H1 (cell line): ENCODE results near the gene TCFL5. TPM values are rescaled to one million over a fixed set of nuclear protein-coding genes. Genes with fewer than 3 reads are reported as not detected.

Source experiments
- CTCF ChIA-PET: fragments of 300-600 bp; sonication (Branson Sonifier 250); formaldehyde crosslinking; loops from one replicate; lab custom pipeline; 2021; ENCODE audit not compliant: partially characterized antibody; lab: Charles Lee
- POLR2A ChIA-PET: fragments of 300-600 bp; sonication (Branson Sonifier 250); formaldehyde crosslinking; loops from one replicate; lab custom pipeline; 2021; ENCODE audit warnings: inconsistent platforms; ENCODE audit not compliant: partially characterized antibody; lab: Charles Lee
- DNase-seq, 2 experiments: peaks; one replicate each; pipeline versions ENCODE4 v3.0.0 to v3.0.0-alpha.2; 2010 to 2022; ENCODE audit warnings: low spot score in 2 of 2, low read depth in 1 of 2, mixed read lengths in 1 of 2
- FAIRE-seq: peaks from 2 replicates; lab custom pipeline; 2011; peaks lifted over from hg19 to GRCh38; lab: Jason Lieb, UNC
- H2AFZ ChIP-seq: 2 replicates; pipeline ENCODE4 v1.8.1; 2012; ENCODE audit warnings: low read length, inconsistent platforms
- H2AK5ac ChIP-seq: 2 replicates; pipeline ENCODE4 v1.6.1; 2013; ENCODE audit warnings: low read depth, low read length
- H2BK120ac ChIP-seq: replicated peaks from 2 replicates; pipeline ENCODE3; 2013; ENCODE audit warnings: low read depth, low read length, inconsistent platforms
- H2BK12ac ChIP-seq: 2 replicates; pipeline ENCODE4 v1.6.1; 2013; ENCODE audit warnings: low read depth, low read length
- H2BK15ac ChIP-seq: 2 replicates; pipeline ENCODE4 v1.6.1; 2013; ENCODE audit warnings: low read length
- H2BK20ac ChIP-seq: 2 replicates; pipeline ENCODE4 v1.6.1; 2013; ENCODE audit warnings: low read length
- H2BK5ac ChIP-seq: 2 replicates; pipeline ENCODE4 v1.6.1; 2013; ENCODE audit warnings: low read depth, low read length
- H3K14ac ChIP-seq: 2 replicates; pipeline ENCODE4 v1.6.1; 2013; ENCODE audit warnings: inconsistent platforms; ENCODE audit not compliant: insufficient read length
- H3K18ac ChIP-seq: 2 replicates; pipeline ENCODE4 v1.6.1; 2013; ENCODE audit warnings: low read length; ENCODE audit errors: extremely low read depth
- H3K23ac ChIP-seq: 2 replicates; pipeline ENCODE4 v1.6.1; 2013; ENCODE audit warnings: inconsistent platforms; ENCODE audit not compliant: insufficient read length
- H3K23me2 ChIP-seq: 2 replicates; pipeline ENCODE4 v1.6.1; 2013; ENCODE audit warnings: low read depth, low read length
- H3K27ac ChIP-seq: 2 replicates; pipeline ENCODE4 v1.6.1; 2011; ENCODE audit warnings: low read depth, low read length, inconsistent platforms
- H3K27me3 ChIP-seq, 4 experiments: replicated peaks in 1 of 4; 1 replicate in 1 of 4; 2 replicates in 3 of 4; pipeline versions ENCODE4 v1.6.1 to v1.8.1; 2011 to 2013; ENCODE audit warnings: low read length in 3 of 4, mild to moderate bottlenecking in 3 of 4, inconsistent platforms in 2 of 4, mixed read lengths in 2 of 4, moderate library complexity in 1 of 4; ENCODE audit not compliant: control insufficient read depth in 3 of 4, insufficient read depth in 3 of 4; ENCODE audit errors: extremely low read depth in 1 of 4
- H3K36me3 ChIP-seq, 4 experiments: 2 replicates each; pipeline versions ENCODE4 v1.6.1 to v1.8.1; 2011 to 2013; ENCODE audit warnings: mild to moderate bottlenecking in 4 of 4, low read length in 3 of 4, moderate library complexity in 2 of 4, control low read depth in 1 of 4, inconsistent platforms in 1 of 4; ENCODE audit not compliant: insufficient read depth in 4 of 4, control insufficient read depth in 2 of 4
- H3K4ac ChIP-seq: replicated peaks from 2 replicates; pipeline ENCODE3; 2013; ENCODE audit warnings: low read length, low read depth, mixed read lengths, inconsistent platforms; ENCODE audit not compliant: insufficient read length
- H3K4me1 ChIP-seq, 4 experiments: replicated peaks in 1 of 4; 1 replicate in 1 of 4; 2 replicates in 3 of 4; pipeline versions ENCODE4 v1.6.1 to v1.8.1; 2011 to 2013; ENCODE audit warnings: low read length in 3 of 4, inconsistent platforms in 2 of 4, mixed read lengths in 1 of 4; ENCODE audit not compliant: insufficient read depth in 4 of 4, control insufficient read depth in 3 of 4
- H3K4me2 ChIP-seq, 2 experiments: 2 replicates each; pipeline versions ENCODE4 v1.6.1 to v1.8.1; 2011 to 2013; ENCODE audit warnings: low read depth in 2 of 2, low read length in 2 of 2, control low read depth in 1 of 2, inconsistent platforms in 1 of 2, mild to moderate bottlenecking in 1 of 2; ENCODE audit not compliant: insufficient read depth in 1 of 2
- H3K4me3 ChIP-seq, 4 experiments: fragments of 200-600, 300-600 bp in 1 of 4; sonication (generic), shearing (Covaris generic), sonication (Bioruptor Twin) in 1 of 4; 2 replicates each; pipeline versions ENCODE4 v1.5.1 to v1.8.1; 2011 to 2016; ENCODE audit warnings: low read length in 4 of 4, low read depth in 3 of 4, control low read depth in 2 of 4, inconsistent platforms in 2 of 4, mild to moderate bottlenecking in 2 of 4, mixed read lengths in 1 of 4, moderate library complexity in 1 of 4; ENCODE audit not compliant: insufficient read depth in 2 of 4; ENCODE audit errors: extremely low read depth in 1 of 4
- H3K56ac ChIP-seq: replicated peaks from 2 replicates; pipeline ENCODE3; 2013; ENCODE audit warnings: low read depth, mild to moderate bottlenecking, mixed read lengths, low read length, inconsistent platforms; ENCODE audit not compliant: insufficient read length
- H3K79me1 ChIP-seq: 2 replicates; pipeline ENCODE4 v1.6.1; 2013; ENCODE audit warnings: low read depth, low read length, control low read depth
- H3K79me2 ChIP-seq, 2 experiments: 2 replicates each; pipeline versions ENCODE4 v1.6.1 to v1.8.1; 2012 to 2013; ENCODE audit warnings: low read length in 2 of 2, mild to moderate bottlenecking in 2 of 2, inconsistent platforms in 1 of 2; ENCODE audit not compliant: insufficient read depth in 2 of 2, control insufficient read depth in 1 of 2
- H3K9ac ChIP-seq, 4 experiments: replicated peaks in 1 of 4; 1 replicate in 1 of 4; 2 replicates in 3 of 4; pipeline versions ENCODE4 v1.6.1 to v1.8.1; 2011 to 2013; ENCODE audit warnings: low read depth in 3 of 4, low read length in 3 of 4, control low read depth in 2 of 4, mild to moderate bottlenecking in 2 of 4, moderate library complexity in 2 of 4, inconsistent platforms in 1 of 4; ENCODE audit errors: extremely low read depth in 1 of 4
- H3K9me3 ChIP-seq, 2 experiments: 2 replicates each; pipeline versions ENCODE4 v1.6.1 to v1.8.1; 2012 to 2013; ENCODE audit warnings: mild to moderate bottlenecking in 2 of 2, moderate library complexity in 2 of 2, control low read depth in 1 of 2, inconsistent platforms in 1 of 2, low read depth in 1 of 2, low read length in 1 of 2, mixed read lengths in 1 of 2; ENCODE audit not compliant: insufficient read depth in 2 of 2
- H4K20me1 ChIP-seq, 2 experiments: replicated peaks in 1 of 2; 2 replicates each; pipeline versions ENCODE3 to v1.8.1; 2011 to 2013; ENCODE audit warnings: inconsistent platforms in 2 of 2, low read length in 2 of 2, mild to moderate bottlenecking in 1 of 2; ENCODE audit not compliant: insufficient read depth in 2 of 2, control insufficient read depth in 1 of 2
- H4K5ac ChIP-seq: 2 replicates; pipeline ENCODE4 v1.6.1; 2013; ENCODE audit warnings: low read length, low read depth, mixed read lengths, inconsistent platforms; ENCODE audit not compliant: insufficient read length
- H4K8ac ChIP-seq: 2 replicates; pipeline ENCODE4 v1.8.0; 2013; ENCODE audit warnings: mild to moderate bottlenecking, moderate library complexity, low read length, inconsistent platforms; ENCODE audit not compliant: insufficient read depth; ENCODE audit errors: extremely low read depth
- H4K91ac ChIP-seq: replicated peaks from 2 replicates; pipeline ENCODE3; 2013; ENCODE audit warnings: low read length, mixed read lengths, inconsistent platforms; ENCODE audit not compliant: insufficient read length
- ATF3 ChIP-seq: IDR thresholded peaks from 2 replicates; pipeline ENCODE4 v1.6.1; 2011; ENCODE audit warnings: low read depth, mild to moderate bottlenecking, low read length; ENCODE audit not compliant: insufficient read depth
- CEBPB ChIP-seq: IDR thresholded peaks from 2 replicates; pipeline ENCODE4 v1.6.1; 2012; ENCODE audit warnings: low read depth, low read length
- CTCF ChIP-seq, 3 experiments: IDR thresholded peaks; 1 replicate in 2 of 3; 2 replicates in 1 of 3; pipeline versions ENCODE4 v1.5.1 to v1.6.1; 2011; ENCODE audit warnings: low read length in 3 of 3, mild to moderate bottlenecking in 3 of 3, inconsistent platforms in 2 of 3, low read depth in 1 of 3, moderate library complexity in 1 of 3; ENCODE audit not compliant: insufficient read depth in 1 of 3; ENCODE audit errors: control extremely low read depth in 1 of 3
- FOSL1 ChIP-seq: IDR thresholded peaks from 2 replicates; pipeline ENCODE4 v1.6.1; 2011; ENCODE audit warnings: mild to moderate bottlenecking, low read depth, low read length, moderate library complexity; ENCODE audit not compliant: insufficient read depth
- NANOG ChIP-seq: IDR thresholded peaks from 2 replicates; pipeline ENCODE4 v1.6.1; 2011; ENCODE audit warnings: low read length, low read depth, mild to moderate bottlenecking, inconsistent platforms; ENCODE audit not compliant: insufficient read depth, poor library complexity, severe bottlenecking
- POU5F1 ChIP-seq: IDR thresholded peaks from 2 replicates; pipeline ENCODE4 v1.6.1; 2011; ENCODE audit warnings: low read depth, mild to moderate bottlenecking, low read length, moderate library complexity
- RNF2 ChIP-seq: fragments of 200-900, 300-1000 bp; sonication (generic); IDR thresholded peaks from 2 replicates; pipeline ENCODE4 v1.7.1; 2016; ENCODE audit warnings: borderline replicate concordance, low read depth, mild to moderate bottlenecking, antibody characterized with exemption, low read length; ENCODE audit not compliant: poor library complexity, severe bottlenecking; ENCODE audit errors: missing control alignments
- WGBS, 2 experiments: shearing (Covaris generic) in 1 of 2; methylation state at CpG; one replicate each; pipeline versions ENCODE4 v1.1.6 to v1.1.7; 2013 to 2015; ENCODE audit warnings: low lambda C conversion rate in 2 of 2, mixed read lengths in 2 of 2, inconsistent platforms in 1 of 2, low coverage in 1 of 2, missing lambda C conversion rate in 1 of 2; ENCODE audit not compliant: insufficient replicate concordance in 2 of 2, insufficient coverage in 1 of 2, insufficient read length in 1 of 2; ENCODE audit errors: extremely low coverage in 1 of 2, missing lambda C conversion rate in 1 of 2; 5-methylcytosine and 5-hydroxymethylcytosine counted together
- polyA plus RNA-seq, 7 experiments: library from polyadenylated mRNA; depleted of rRNA in 3 of 7; stranded (reverse) in 5 of 7; unstranded in 2 of 7; fragments of >200 nt in 5 of 7; fragments of 200-250 nt in 2 of 7; gene quantifications; 1 replicate in 5 of 7; 2 replicates in 1 of 7; 4 replicates in 1 of 7; pipeline versions ENCODE4 v1.2.1 to v1.2.3, GENCODE V29; 2011 to 2013; ENCODE audit warnings: missing spikeins in 2 of 7, mixed read lengths in 2 of 7
- total RNA-seq: library from RNA; stranded (reverse); fragmentation: NEBNext Ultra II Directional; extraction: Animal tissue kit (Norgen Biotek cat#: 25700); gene quantifications from 2 replicates; pipeline ENCODE4 v1.2.1, GENCODE V29; 2021

TCFL5 gene
- total and polyA plus RNA-seq, 2 of the 8 experiments (the other 6 are each of a cell fraction or from before 2014, with no cell fraction given) = 6.2 to 15.0 TPM

GRCh38 chr20:62899633-62900051, 38.0 kb upstream of the TCFL5 start:
- WGBS, 2 experiments = 83% methylated on average over 6 of the region's 6 CpGs; no CpG with 5 or more reads in 1 of the 2 experiments
- no peak overlapping the region for H3K9ac ChIP-seq
- H4K8ac ChIP-seq = no peak overlapping the region
- no peak overlapping the region; a peak in 2 of 8 replicates for H3K4me3 ChIP-seq
- no peak overlapping the region for H2AFZ ChIP-seq
- no peak overlapping the region; the same call in 1 of the 2 replicates for H3K27ac ChIP-seq
- no peak overlapping the region for H2AK5ac ChIP-seq
- peaks cover 9 to 18% (median 15%) of the 10 kb centered on the region in 4 experiments for H3K4me1 ChIP-seq
- H3K4me2 ChIP-seq = peak overlapping the region; percentile 5 to 52; a peak in 2 of 4 replicates
- no peak overlapping the region for H4K5ac ChIP-seq
- CTCF ChIA-PET = interaction anchor here (0.7 to 5.8 kb wide), 27 partner anchors 8 to 151 kb away, joined by 3 to 56 read pairs (median 4); partner anchors contain the start of genes GID8 and TCFL5
- H3K23ac ChIP-seq = no peak overlapping the region
- no peak overlapping the region for H2BK20ac ChIP-seq
- H3K79me1 ChIP-seq = peaks cover 4% of the 10 kb centered on the region; the same call in 1 of the 2 replicates
- POLR2A ChIA-PET = interaction anchor here (1.3 to 9.9 kb wide), 11 partner anchors 12 to 70 kb away, joined by 3 to 88 read pairs (median 14); partner anchors contain the start of genes DIDO1, GID8 and TCFL5
- no peaks in the 10 kb centered on the region for H3K27me3 ChIP-seq
- no peak overlapping the region for H4K91ac ChIP-seq
- peaks cover 0 to 12% of the 10 kb centered on the region in 2 experiments for H4K20me1 ChIP-seq
- H3K56ac ChIP-seq = no peak overlapping the region
- no peak overlapping the region for H2BK120ac ChIP-seq
- no peak overlapping the region for H3K4ac ChIP-seq
- no peaks in the 10 kb centered on the region for H3K23me2 ChIP-seq
- H2BK5ac ChIP-seq = no peak overlapping the region
- H2BK15ac ChIP-seq = no peak overlapping the region
- H3K14ac ChIP-seq = no peak overlapping the region
- peaks cover 26 to 42% (median 31%) of the 10 kb centered on the region in 4 experiments for H3K36me3 ChIP-seq
- no peaks in the 10 kb centered on the region for H3K79me2 ChIP-seq
- H3K18ac ChIP-seq = peak overlapping the region; percentile 28; the same call in 1 of the 2 replicates
- H3K9me3 ChIP-seq = no peaks in the 10 kb centered on the region
- no peak overlapping the region for H2BK12ac ChIP-seq
- no peak for DNase-seq
- FAIRE-seq = no peak
- no peak for TF ChIP-seq NANOG
- no peak for TF ChIP-seq RNF2
- peak in 2 of 3 experiments; percentile 22 to 27; a peak in 2 of 4 replicates for TF ChIP-seq CTCF (IDR thresholded peaks at IDR 0.05; ENCODE audit: control extremely low read depth in 1 of 3, insufficient read depth in 1 of 3, low read depth in 1 of 3, low read length in 3 of 3)
- TF ChIP-seq CEBPB = no peak
- no peak for TF ChIP-seq ATF3
- no peak for TF ChIP-seq FOSL1
- no peak for TF ChIP-seq POU5F1
